NCI-H2196 treated with DMSO at 0.1 percent for 48 hours (cell line): Measurements from ENCODE around the gene CAMKK1.
A peak's percentile ranks its signal among the peaks of the same experiment; 100 is the strongest.

Experiments used
- DNase-seq: peaks from one replicate; lab custom pipeline; 2025; ENCODE audit not compliant: unreplicated experiment; lab: John Stamatoyannopoulos, UW

CAMKK1 gene

DNA sequence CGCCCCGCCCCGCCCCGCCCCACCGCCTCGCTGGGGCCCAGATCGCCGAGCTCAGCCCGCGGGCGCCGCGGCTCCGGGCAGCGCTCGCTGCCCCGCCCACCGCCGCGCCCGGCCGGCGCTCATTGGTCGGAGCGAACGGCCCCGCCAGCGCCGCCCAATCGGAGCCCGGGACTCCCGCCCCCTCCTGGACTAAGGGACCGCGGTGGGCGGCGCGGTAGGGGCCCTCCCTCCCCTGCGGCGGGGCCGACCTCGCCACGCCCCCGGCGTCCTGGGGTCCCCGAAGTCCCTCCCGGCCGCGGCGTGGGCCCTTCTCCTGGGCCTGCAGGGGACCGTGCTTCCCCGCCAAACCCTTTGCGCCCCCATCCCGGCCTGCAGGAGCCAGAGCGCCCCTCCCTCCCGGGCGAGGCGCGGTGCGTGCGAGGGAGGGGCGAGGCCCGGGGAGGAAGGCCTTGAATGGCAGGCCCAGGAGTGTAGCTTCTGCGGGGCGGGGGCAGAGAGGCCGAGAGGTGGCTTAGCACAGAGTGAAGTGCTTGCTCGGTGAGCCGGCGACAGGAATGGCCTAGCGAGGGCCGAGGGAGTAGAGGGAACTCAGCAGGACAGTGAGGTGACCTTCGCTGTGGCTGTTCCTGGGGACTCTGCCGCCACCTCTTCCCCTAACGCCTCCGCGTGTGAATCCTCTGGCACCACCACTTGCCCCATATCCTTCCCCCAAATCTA lies at the start of gene CAMKK1:
CAMKK1 (minus strand) TSS at position 51 of the 717 bp plus-strand sequence. CDS start 7,366 bp downstream, outside the sequence.
- DNase-seq = peak; percentile 46

GRCh38 chr17:3940965-3941698 lies 48.3 kb upstream of the CAMKK1 start:
- no peak for DNase-seq

DNA sequence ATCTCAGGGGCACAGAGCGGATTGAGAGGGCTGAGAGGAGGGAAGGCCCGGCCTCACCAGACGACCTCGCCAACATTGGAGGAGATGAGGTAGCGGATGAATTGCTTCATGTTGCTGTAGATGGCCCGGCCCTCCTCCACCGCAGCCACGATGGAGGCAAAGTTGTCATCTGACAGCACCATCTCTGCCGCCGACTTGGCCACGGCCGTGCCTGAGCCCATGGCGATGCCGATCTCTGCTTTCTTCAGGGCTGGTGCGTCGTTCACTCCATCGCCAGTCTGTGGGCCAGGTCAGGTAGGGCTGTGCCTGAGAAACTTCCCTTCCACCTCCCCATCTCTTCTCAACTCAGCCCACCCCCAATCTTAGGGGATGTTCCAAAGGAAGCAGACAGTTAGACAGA lies 44.5 kb upstream of the CAMKK1 start:
- DNase-seq = no peak

DNA sequence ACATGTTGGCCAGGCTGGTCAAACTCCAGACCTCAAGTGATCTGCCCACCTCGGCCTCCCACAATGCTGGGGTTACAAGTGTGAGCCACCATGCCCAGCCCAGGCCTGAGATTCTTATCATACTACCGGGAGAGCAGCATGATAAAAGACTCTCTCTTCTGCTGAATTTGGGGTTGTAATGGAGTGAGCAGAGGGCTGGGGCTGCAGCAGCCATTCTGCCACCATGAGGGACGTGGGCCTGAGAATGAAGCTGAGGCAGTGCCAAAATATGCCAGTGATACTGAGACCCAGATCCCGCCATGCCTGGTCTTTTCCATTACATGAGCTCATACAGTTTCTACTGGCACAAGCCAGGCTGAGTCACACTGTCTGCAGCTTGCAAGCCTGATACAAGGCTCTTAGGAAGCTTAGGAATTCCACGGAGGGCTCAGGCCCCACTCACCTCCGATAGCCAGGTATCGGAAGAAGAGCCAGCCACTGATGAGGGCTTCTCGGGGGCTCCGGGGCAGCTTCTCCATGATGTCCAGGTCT lies 43.0 kb upstream of the CAMKK1 start:
- DNase-seq = no peak

- DNase-seq = no peak
These were observed 42.3 kb upstream of the CAMKK1 start for GRCh38 chr17:3935140-3935542.

DNA sequence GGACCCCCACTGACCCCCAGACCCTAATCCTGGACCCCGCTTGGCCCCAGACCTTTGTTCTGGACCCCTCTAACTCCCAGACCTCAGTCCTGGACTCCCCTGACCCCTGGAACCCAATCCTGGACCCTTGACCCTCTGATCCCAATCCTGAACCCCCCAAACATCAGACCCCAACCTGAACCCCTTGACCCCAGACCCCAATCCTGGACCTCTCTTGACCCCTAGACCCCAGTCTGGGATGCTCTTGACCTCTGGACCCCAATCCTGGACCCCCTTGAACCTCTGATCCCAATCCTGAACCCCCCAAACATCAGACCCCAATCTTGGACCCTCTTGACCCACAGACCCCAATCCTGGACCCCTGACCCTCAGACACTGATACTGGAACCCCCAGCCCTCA lies 36.9 kb upstream of the CAMKK1 start:
- no peak for DNase-seq

DNA sequence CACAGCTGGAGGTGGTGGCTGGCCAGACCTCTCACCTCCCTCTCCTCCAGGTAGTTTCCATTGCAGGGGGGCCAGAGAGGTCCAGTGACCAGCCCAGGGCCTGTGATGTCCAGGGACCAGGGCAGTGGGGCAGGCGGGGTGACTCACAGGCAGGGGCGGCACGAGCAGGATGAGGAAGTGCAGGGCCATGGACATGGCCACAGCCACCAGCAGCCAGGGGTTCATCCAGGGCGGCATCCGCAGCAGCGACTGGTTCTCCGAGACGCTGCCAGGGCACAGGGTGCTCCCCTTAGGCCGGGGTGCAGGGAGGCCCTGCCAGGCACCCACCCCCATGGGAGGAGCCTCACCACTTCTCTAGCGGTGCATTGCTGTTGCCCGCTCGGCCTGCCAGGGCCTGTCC lies 36.3 kb upstream of the CAMKK1 start:
- DNase-seq = no peak

DNA sequence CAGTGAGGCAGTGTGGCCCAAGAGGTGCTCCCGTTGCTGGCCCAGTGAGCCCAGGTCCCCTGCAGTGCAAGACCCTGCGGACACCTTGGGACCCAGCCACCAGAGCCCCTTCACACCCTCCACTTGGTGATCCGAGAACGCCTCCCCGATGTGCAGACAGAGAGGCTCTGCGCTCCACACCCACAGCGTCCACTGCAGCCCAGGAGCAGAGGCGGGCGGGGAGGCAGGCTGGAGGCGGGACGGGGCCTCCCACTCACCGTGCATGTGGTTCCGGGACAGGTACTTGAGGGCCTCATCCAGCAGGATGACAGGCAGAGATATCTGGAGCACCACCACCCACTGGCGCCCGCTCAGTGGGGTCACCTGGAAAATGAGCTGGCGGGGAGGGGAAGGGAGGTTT lies 35.6 kb upstream of the CAMKK1 start:
- no peak for DNase-seq

- no peak for DNase-seq
These were observed 34.9 kb upstream of the CAMKK1 start for GRCh38 chr17:3927628-3928340.

- no peak for DNase-seq
These were observed 34.2 kb upstream of the CAMKK1 start for GRCh38 chr17:3926860-3927627.

DNA sequence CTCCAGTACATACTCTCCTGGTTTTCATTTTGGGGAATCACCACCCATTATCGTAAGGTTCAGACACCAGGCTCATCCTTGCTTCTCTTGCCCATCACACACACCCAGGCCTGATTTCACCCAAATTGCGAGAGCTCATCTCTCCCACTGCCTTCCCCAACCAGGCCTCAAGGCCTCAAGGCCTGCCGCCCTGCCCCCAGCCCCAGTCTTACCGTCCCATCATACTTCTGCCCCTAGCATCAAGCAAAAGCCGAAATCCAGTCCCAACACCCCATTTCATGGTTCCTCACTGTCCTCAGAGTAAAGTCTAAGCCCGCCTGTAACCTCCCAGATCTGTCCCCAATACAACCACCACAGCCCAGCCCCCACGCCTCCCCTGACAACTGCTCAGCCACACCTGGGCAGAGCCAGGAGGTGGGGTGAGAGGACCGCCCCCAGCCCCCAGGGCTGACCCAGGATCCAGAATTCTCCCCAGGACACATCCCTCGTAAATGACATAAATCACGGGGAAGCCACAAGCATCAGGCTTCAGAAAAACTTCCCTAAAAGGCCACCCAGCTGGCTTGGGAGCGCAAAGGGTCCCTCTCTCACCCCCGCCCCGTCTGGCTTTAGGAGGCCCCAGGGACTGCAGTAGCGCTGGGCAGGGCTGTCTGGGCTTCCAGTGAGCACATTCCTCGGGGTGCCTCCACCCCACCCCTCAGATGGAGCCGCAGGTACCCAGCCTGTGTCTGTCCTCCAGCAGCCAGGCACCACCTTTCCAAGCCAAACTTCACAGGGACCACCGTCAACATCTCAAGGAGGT lies 33.0 kb upstream of the CAMKK1 start:
- DNase-seq = no peak

DNA sequence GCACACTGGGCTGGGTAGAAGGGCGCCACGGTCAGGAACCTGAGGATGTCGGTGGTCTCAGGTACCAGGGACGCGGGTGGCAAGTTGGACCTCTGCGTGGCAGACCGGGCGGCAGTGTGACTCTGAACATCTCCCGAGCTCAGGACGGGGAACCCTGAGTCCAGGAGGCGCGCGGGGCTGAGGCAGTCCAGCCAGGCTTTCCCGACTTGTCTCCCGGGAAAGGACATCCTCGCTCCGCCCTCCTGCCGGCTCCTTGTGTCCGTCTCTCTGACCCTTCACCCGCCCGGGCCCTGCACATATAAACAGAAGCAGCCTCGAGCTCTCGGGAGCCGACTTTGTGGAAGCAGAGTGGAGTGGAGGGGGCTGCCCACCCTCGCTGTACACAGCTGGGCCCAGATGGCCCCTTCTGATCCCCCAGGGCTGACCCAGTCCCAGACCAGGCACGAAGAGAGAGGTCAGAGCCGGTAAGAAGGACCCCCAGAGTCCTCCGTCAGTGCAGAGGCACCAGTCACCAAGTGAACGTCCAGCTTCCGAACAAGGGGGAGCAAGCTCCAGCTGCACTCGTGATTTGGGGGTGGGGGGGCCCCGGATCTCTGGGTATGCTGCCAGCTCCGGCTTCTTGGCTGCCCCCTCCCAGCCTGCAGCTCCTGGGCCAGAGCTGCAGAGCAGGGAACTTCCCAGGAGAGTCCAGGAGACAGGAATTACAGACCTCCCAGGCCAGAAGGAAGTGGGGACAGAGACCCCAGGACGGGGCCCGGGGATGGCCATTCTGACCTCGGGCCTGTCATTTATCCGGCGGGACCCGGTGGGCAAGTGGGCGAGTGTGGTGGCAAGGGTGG lies 31.9 kb upstream of the CAMKK1 start:
- no peak for DNase-seq

DNA sequence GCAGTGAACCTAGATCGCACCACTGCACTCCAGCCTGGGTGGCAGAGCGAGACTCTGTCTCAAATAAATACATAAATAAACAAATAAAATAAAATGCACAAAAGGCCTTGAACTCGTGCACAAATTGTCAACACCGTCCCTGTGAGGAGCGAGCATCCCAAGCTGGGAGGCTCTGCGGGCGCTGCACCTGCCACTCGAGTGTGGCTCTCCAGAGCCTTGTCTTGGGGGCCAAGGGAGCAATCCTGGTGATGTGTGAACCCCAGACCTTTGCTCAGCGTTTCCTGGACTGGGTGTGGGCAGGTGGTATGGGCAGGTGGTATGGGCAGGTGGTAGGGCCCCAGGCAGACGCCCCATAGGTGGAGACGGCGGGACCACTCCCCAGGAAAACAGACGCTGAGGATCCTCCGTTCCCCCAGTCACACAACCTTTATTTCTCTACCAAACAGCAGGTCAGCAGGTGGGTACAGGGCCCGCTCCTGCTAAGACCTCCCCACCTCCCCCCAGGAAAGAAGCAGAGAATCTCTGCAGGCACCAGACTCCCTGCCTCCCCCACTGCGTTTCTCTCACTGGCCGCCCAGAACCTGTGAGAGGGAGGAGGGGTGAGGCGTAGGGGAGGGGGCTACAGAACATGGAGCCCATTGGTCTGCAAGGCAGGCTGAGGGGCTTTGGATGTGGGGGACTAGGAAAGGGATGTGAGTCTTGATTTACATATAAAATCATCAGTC lies 30.8 kb upstream of the CAMKK1 start:
- no peak for DNase-seq

GRCh38 chr17:3922765-3923164 lies 29.9 kb upstream of the CAMKK1 start:
- no peak for DNase-seq

GRCh38 chr17:3921502-3922319 lies 28.9 kb upstream of the CAMKK1 start:
- DNase-seq = no peak

DNA sequence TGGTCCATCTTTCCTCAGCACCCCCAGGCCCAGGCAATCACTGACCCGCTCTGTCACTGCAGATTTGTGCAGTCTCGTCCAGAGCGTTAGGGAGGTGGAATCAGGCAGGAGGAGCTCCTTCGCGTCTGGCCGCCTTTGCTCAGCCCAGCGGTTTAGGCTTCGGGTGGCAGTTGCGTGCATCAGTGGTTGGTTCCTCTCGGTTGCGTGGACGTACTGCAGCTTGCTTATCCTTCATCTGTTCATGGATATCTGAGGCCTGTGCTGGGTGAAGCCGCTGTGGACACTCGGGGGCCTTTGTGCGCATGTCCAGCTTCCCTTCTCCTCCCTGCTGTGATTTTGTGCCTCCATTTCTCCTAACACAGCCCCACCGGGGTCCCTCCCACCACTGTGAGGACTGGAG lies 28.2 kb upstream of the CAMKK1 start:
- no peak for DNase-seq

GRCh38 chr17:3919123-3919624 lies 26.3 kb upstream of the CAMKK1 start:
- DNase-seq = no peak
